K562 (cell line): ENCODE measurements around the gene SAMD14. TPM values are rescaled to one million over a fixed set of nuclear protein-coding genes. Genes with fewer than 3 reads are reported as not detected.

ENCODE experiments used
- ATAC-seq: fragments of 200-7000 bp; cut with Tn5 transposase; 3 replicates; pipeline ENCODE4 v1.9.1; 2020; ENCODE audit warnings: moderate library complexity
- BruUV-seq: library from RNA; stranded (reverse); fragments of 400-500 nt; replicated peaks from 2 replicates; lab custom pipeline; 2021; lab: Mats Ljungman, UMichigan
- CTCF ChIA-PET: fragments of 300-600 bp; formaldehyde crosslinking; extraction: SDS; loops from one replicate; lab custom pipeline; 2021; ENCODE audit warnings: low intra/inter-chr PET ratio; lab: Yijun Ruan, JAX
- POLR2A ChIA-PET: fragments of 300-600, 350-650 bp; sonication (Branson Sonifier 250); formaldehyde crosslinking; extraction: SDS; loops from one replicate; lab custom pipeline; 2021; ENCODE audit warnings: antibody characterized with exemption, inconsistent platforms; lab: Yijun Ruan, JAX
- DNase-seq, 4 experiments: peaks; one replicate each; pipeline versions ENCODE4 v3.0.0 to v3.0.0-alpha.2; 2011 to 2018; ENCODE audit warnings: low spot score in 3 of 4, mixed read lengths in 3 of 4; ENCODE audit errors: extremely low read depth in 1 of 4
- FAIRE-seq: peaks from 2 replicates; lab custom pipeline; 2011; peaks lifted over from hg19 to GRCh38; lab: Jason Lieb, UNC
- H2AFZ ChIP-seq: 2 replicates; pipeline ENCODE4 v1.6.0; 2011; ENCODE audit warnings: low read depth, low read length, control low read depth, inconsistent platforms
- H3K27ac ChIP-seq: fragments of 200-600 bp; 3 replicates; pipeline ENCODE4 v1.8.0; 2011; ENCODE audit warnings: low read depth, mild to moderate bottlenecking, control low read depth, inconsistent platforms, low read length, moderate library complexity, mixed read lengths; ENCODE audit errors: extremely low read depth
- H3K27me3 ChIP-seq, 2 experiments: fragments of 300-600 bp in 1 of 2; 2 replicates in 1 of 2; 3 replicates in 1 of 2; pipeline versions ENCODE4 v1.6.0 to v1.8.0; 2011; ENCODE audit warnings: inconsistent platforms in 2 of 2, low read length in 2 of 2, mild to moderate bottlenecking in 1 of 2, mixed read lengths in 1 of 2, moderate library complexity in 1 of 2; ENCODE audit not compliant: control insufficient read depth in 2 of 2, insufficient read depth in 2 of 2
- H3K36me3 ChIP-seq: fragments of 300-600 bp; 3 replicates; pipeline ENCODE4 v1.8.0; 2011; ENCODE audit warnings: mild to moderate bottlenecking, low read length, inconsistent platforms; ENCODE audit not compliant: control insufficient read depth, insufficient read depth
- H3K4me1 ChIP-seq, 2 experiments: fragments of 200-600 bp in 1 of 2; replicated peaks in 1 of 2; 2 replicates in 1 of 2; 3 replicates in 1 of 2; pipeline versions ENCODE4 v1.5.1 to v1.8.0; 2011; ENCODE audit warnings: inconsistent platforms in 2 of 2, low read length in 2 of 2, mild to moderate bottlenecking in 1 of 2, mixed read lengths in 1 of 2, moderate library complexity in 1 of 2; ENCODE audit not compliant: control insufficient read depth in 2 of 2, insufficient read depth in 2 of 2
- H3K4me2 ChIP-seq: 2 replicates; pipeline ENCODE4 v1.6.1; 2011; ENCODE audit warnings: low read length, control low read depth, inconsistent platforms, mixed read lengths; ENCODE audit not compliant: insufficient read depth
- H3K4me3 ChIP-seq: fragments of 200-600 bp; sonication (generic), shearing (Covaris generic); 2 replicates; pipeline ENCODE4 v1.5.1; 2016; ENCODE audit warnings: control low read depth, inconsistent platforms
- H3K79me2 ChIP-seq: fragments of 200-600 bp; 3 replicates; pipeline ENCODE4 v1.8.0; 2011; ENCODE audit warnings: low read length, inconsistent platforms; ENCODE audit not compliant: control insufficient read depth, insufficient read depth
- H3K9ac ChIP-seq, 2 experiments: 2 replicates each; pipeline versions ENCODE4 v1.6.0 to v1.6.1; 2011; ENCODE audit warnings: low read depth in 2 of 2, low read length in 2 of 2, control low read depth in 1 of 2, inconsistent platforms in 1 of 2, mild to moderate bottlenecking in 1 of 2, mixed read lengths in 1 of 2; ENCODE audit not compliant: insufficient read depth in 1 of 2
- H3K9me1 ChIP-seq: one replicate; pipeline ENCODE4 v1.6.0; 2011; ENCODE audit warnings: inconsistent platforms, mild to moderate bottlenecking, low read length, moderate library complexity; ENCODE audit not compliant: control insufficient read depth, insufficient read depth
- H3K9me3 ChIP-seq: replicated peaks from 2 replicates; pipeline ENCODE4 v1.5.1; 2011; ENCODE audit warnings: low read depth, low read length, inconsistent platforms; ENCODE audit not compliant: control insufficient read depth, insufficient read depth
- H4K20me1 ChIP-seq: replicated peaks from 2 replicates; pipeline ENCODE4 v1.6.1; 2011; ENCODE audit warnings: low read length, inconsistent platforms, mixed read lengths; ENCODE audit not compliant: control insufficient read depth, insufficient read depth
- ARID2 ChIP-seq: fragments of 450-650 bp; IDR thresholded peaks from 2 replicates; pipeline ENCODE4 v1.6.1; 2017; ENCODE audit warnings: antibody characterized with exemption, mild to moderate bottlenecking
- CBX1 ChIP-seq: sonication (generic); IDR thresholded peaks from 2 replicates; pipeline ENCODE4 v1.6.1; 2016; ENCODE audit warnings: antibody characterized with exemption, low read depth, mild to moderate bottlenecking
- MTF1 ChIP-seq: fragments of 250-450 bp; sonication (Bioruptor Pico); IDR thresholded peaks from 2 replicates; pipeline ENCODE4 v1.9.0; 2021; ENCODE audit warnings: moderate library complexity, mild to moderate bottlenecking, inconsistent platforms, borderline replicate concordance
- ZBTB12 ChIP-seq: fragments of 250-450 bp; sonication (Bioruptor Pico); IDR thresholded peaks from 2 replicates; pipeline ENCODE4 v1.4.0; 2020
- ZSCAN32 ChIP-seq: fragments of 450-650 bp; formaldehyde crosslinking; IDR thresholded peaks from 2 replicates; pipeline ENCODE4 v1.4.0; 2020; ENCODE audit warnings: mild to moderate bottlenecking, moderate library complexity
- WGBS: fragments of 100-300 bp; shearing (Covaris generic); methylation state at CpG from one replicate; pipeline ENCODE4 v1.1.6; 2016; ENCODE audit warnings: low coverage, mixed read lengths; ENCODE audit not compliant: insufficient coverage; ENCODE audit errors: missing lambda C conversion rate; 5-methylcytosine and 5-hydroxymethylcytosine counted together
- in situ Hi-C: fragments of 300-500 bp; cut with MboI; formaldehyde crosslinking; loops from 4 replicates; pipeline ENCODE4 v1.15.0; 2018; ENCODE audit warnings: inconsistent platforms, mixed read lengths
- intact Hi-C: fragments of 100-400 bp; cut with micrococcal nuclease; formaldehyde crosslinking; loops from 2 replicates; pipeline ENCODE4 v1.14.2; 2022
- polyA plus RNA-seq, 8 experiments: library from polyadenylated mRNA; depleted of rRNA in 4 of 8; stranded (reverse) in 5 of 8; unstranded in 3 of 8; fragments of >200 nt; fragmentation: Nextera tagmentation in 2 of 8; fragmentation: Illumina TruSeq in 1 of 8; extraction: Ambion mirVana in 2 of 8; extraction: Trizol in 1 of 8; gene quantifications; 2 replicates each; pipeline versions ENCODE4 v1.2.1 to v1.2.3, GENCODE V29; 2011 to 2014; ENCODE audit warnings: inconsistent platforms in 1 of 8, missing spikeins in 1 of 8
- total RNA-seq, 7 experiments: library from RNA; depleted of rRNA in 6 of 7; stranded (reverse); fragments of >200 nt in 6 of 7; fragmentation: Illumina TruSeq in 2 of 7; extraction: Trizol in 2 of 7; gene quantifications; 2 replicates each; pipeline versions ENCODE4 v1.2.1 to v1.2.3, GENCODE V29; 2011 to 2021; ENCODE audit warnings: low replicate concordance in 1 of 7

Gene SAMD14
- total and polyA plus RNA-seq, 9 of the 15 experiments (the other 6 are each of a cell fraction or from before 2014, with no cell fraction given): 0.04 to 0.07 TPM; not detected in 7

- H3K4me3 ChIP-seq: no peak overlapping the region
- no peaks in the 10 kb centered on the region for H3K9me3 ChIP-seq
- H3K27me3 ChIP-seq: peaks cover 6 to 38% of the 10 kb centered on the region in 2 experiments
- H3K9ac ChIP-seq: no peak overlapping the region
- H3K36me3 ChIP-seq: no peaks in the 10 kb centered on the region
- peaks cover 0 to 4% of the 10 kb centered on the region in 2 experiments; a peak in 1 of 5 replicates for H3K4me1 ChIP-seq
- ChIA-PET CTCF (no interaction called here), POLR2A (interaction anchor here (1.1 kb wide), 1 partner anchor 8 kb away, joined by 4 read pairs; no protein-coding TSS in a partner anchor)
- BruUV-seq: no TSS peak
- H3K27ac ChIP-seq: no peak overlapping the region
- ATAC-seq: no peak
- in situ Hi-C loops (no loop called here), intact Hi-C loops (no loop called here)
- no peaks in the 10 kb centered on the region for H3K9me1 ChIP-seq
- H3K4me2 ChIP-seq: no peak overlapping the region
- no peak for FAIRE-seq
- peaks cover 3% of the 10 kb centered on the region; the same call in 1 of the 2 replicates for H4K20me1 ChIP-seq
- H3K79me2 ChIP-seq: no peaks in the 10 kb centered on the region
- TF ChIP-seq CBX1: no peak
- no peak for TF ChIP-seq ARID2
- no peak for DNase-seq
- 1% methylated on average over 13 of the region's 13 CpGs for WGBS
- H2AFZ ChIP-seq: no peak overlapping the region
Measured at GRCh38 chr17:50067996-50068395, 62.0 kb downstream of the SAMD14 start.

GRCh38 chr17:50066995-50067394 lies 63.0 kb downstream of the SAMD14 start:
- no peak for TF ChIP-seq ZBTB12 (CRISPR knock-in tag)
- TF ChIP-seq ZSCAN32 (CRISPR knock-in tag): no peak
- no peak for TF ChIP-seq MTF1
- TF ChIP-seq, all 486 proteins: peak for 0
- H3K27ac ChIP-seq: no peak overlapping the region
- FAIRE-seq: no peak
- H3K27me3 ChIP-seq: peaks cover 6 to 35% of the 10 kb centered on the region in 2 experiments
- DNase-seq: no peak
- BruUV-seq: no TSS peak
- H2AFZ ChIP-seq: no peak overlapping the region
- ATAC-seq: no peak
- no peaks in the 10 kb centered on the region for H3K9me1 ChIP-seq
- no peaks in the 10 kb centered on the region for H3K79me2 ChIP-seq
- H4K20me1 ChIP-seq: peaks cover 3% of the 10 kb centered on the region; the same call in 1 of the 2 replicates
- in situ Hi-C loops: no loop called here
- no peaks in the 10 kb centered on the region for H3K9me3 ChIP-seq
- ChIA-PET POLR2A (interaction anchor here (0.6 to 1.1 kb wide), 3 partner anchors 9 to 259 kb away, joined by 3 to 4 read pairs (median 3); no protein-coding TSS in a partner anchor), CTCF (no interaction called here)
- peaks cover 0 to 4% of the 10 kb centered on the region in 2 experiments; a peak in 1 of 5 replicates for H3K4me1 ChIP-seq
- WGBS: 9% methylated on average over 2 of the region's 2 CpGs
- no peak overlapping the region for H3K4me3 ChIP-seq
- no peak overlapping the region for H3K9ac ChIP-seq
- H3K4me2 ChIP-seq: no peak overlapping the region
- intact Hi-C loops: no loop called here
- H3K36me3 ChIP-seq: no peaks in the 10 kb centered on the region
